Astrocyte (in vitro differentiated cells and primary cell): Measurements from ENCODE around the gene ABHD17B. TPM values are rescaled to one million over a fixed set of nuclear protein-coding genes. Genes with fewer than 3 reads are reported as not detected.

Experiments
- DNase-seq: peaks from one replicate; pipeline ENCODE4 v3.0.0-alpha.2; 2010; ENCODE audit warnings: low read depth
- FAIRE-seq: peaks from 2 replicates; lab custom pipeline; 2011; peaks lifted over from hg19 to GRCh38; lab: Jason Lieb, UNC
- H2AFZ ChIP-seq: 2 replicates; pipeline ENCODE4 v1.6.0; 2012; ENCODE audit warnings: low read depth, low read length, inconsistent platforms
- H3K27ac ChIP-seq: 2 replicates; pipeline ENCODE4 v1.5.1; 2011; ENCODE audit warnings: low read depth, low read length, inconsistent platforms
- H3K27me3 ChIP-seq: 2 replicates; pipeline ENCODE4 v1.6.0; 2011; ENCODE audit warnings: low read length, inconsistent platforms; ENCODE audit not compliant: insufficient read depth
- H3K36me3 ChIP-seq: 2 replicates; pipeline ENCODE4 v1.5.1; 2011; ENCODE audit warnings: low read length, inconsistent platforms; ENCODE audit not compliant: insufficient read depth
- H3K4me1 ChIP-seq: 2 replicates; pipeline ENCODE4 v1.5.1; 2011; ENCODE audit warnings: low read length, inconsistent platforms; ENCODE audit not compliant: insufficient read depth
- H3K4me2 ChIP-seq: 2 replicates; pipeline ENCODE4 v1.6.0; 2012; ENCODE audit warnings: low read length, inconsistent platforms
- H3K4me3 ChIP-seq: 2 replicates; pipeline ENCODE4 v1.5.1; 2011; ENCODE audit warnings: low read depth, mild to moderate bottlenecking, low read length, inconsistent platforms; ENCODE audit not compliant: insufficient read depth
- H3K79me2 ChIP-seq: 2 replicates; pipeline ENCODE4 v1.6.0; 2012; ENCODE audit warnings: mild to moderate bottlenecking, low read length, inconsistent platforms; ENCODE audit not compliant: insufficient read depth
- H3K9ac ChIP-seq: 2 replicates; pipeline ENCODE4 v1.6.0; 2012; ENCODE audit warnings: mild to moderate bottlenecking, low read length, inconsistent platforms
- H3K9me3 ChIP-seq: 2 replicates; pipeline ENCODE4 v1.5.1; 2012; ENCODE audit warnings: low read depth, mild to moderate bottlenecking, low read length, inconsistent platforms; ENCODE audit not compliant: insufficient read depth
- H4K20me1 ChIP-seq: 2 replicates; pipeline ENCODE4 v1.6.0; 2012; ENCODE audit warnings: low read length, inconsistent platforms; ENCODE audit not compliant: insufficient read depth
- H3K27ac Mint-ChIP-seq: one replicate; pipeline ENCODE4 v1.8.0; 2021; ENCODE audit warnings: mild to moderate bottlenecking, mixed read lengths; ENCODE audit not compliant: unreplicated experiment
- H3K27me3 Mint-ChIP-seq: one replicate; pipeline ENCODE4 v1.8.0; 2021; ENCODE audit warnings: low read depth, mixed read lengths; ENCODE audit not compliant: unreplicated experiment
- H3K36me3 Mint-ChIP-seq: one replicate; pipeline ENCODE4 v1.8.0; 2021; ENCODE audit warnings: low read depth, mixed read lengths; ENCODE audit not compliant: unreplicated experiment
- H3K4me1 Mint-ChIP-seq: one replicate; pipeline ENCODE4 v1.8.0; 2021; ENCODE audit warnings: low read depth, mixed read lengths; ENCODE audit not compliant: unreplicated experiment
- H3K4me3 Mint-ChIP-seq: one replicate; pipeline ENCODE4 v1.8.0; 2021; ENCODE audit warnings: mild to moderate bottlenecking, moderate library complexity, mixed read lengths; ENCODE audit not compliant: unreplicated experiment
- H3K9me3 Mint-ChIP-seq: one replicate; pipeline ENCODE4 v1.8.0; 2021; ENCODE audit warnings: mild to moderate bottlenecking, mixed read lengths; ENCODE audit not compliant: unreplicated experiment
- EZH2 ChIP-seq: IDR thresholded peaks from 2 replicates; pipeline ENCODE4 v1.6.1; 2012; ENCODE audit warnings: mild to moderate bottlenecking, low read length, inconsistent platforms; ENCODE audit not compliant: insufficient read depth
- total RNA-seq: library from RNA; stranded (reverse); gene quantifications from 2 replicates; pipeline ENCODE4 v1.2.1, GENCODE V29; 2021
- TF ChIP-seq, protein P1 (sequence below): IDR thresholded peaks from 2 replicates; pipeline ENCODE4 v1.5.1; 2011; ENCODE audit warnings: low read depth, mild to moderate bottlenecking, inconsistent platforms, low read length, moderate library complexity; ENCODE audit not compliant: insufficient read depth

Gene ABHD17B
- total RNA-seq, 1 donor from 2014 or later: 21.3 TPM

DNA sequence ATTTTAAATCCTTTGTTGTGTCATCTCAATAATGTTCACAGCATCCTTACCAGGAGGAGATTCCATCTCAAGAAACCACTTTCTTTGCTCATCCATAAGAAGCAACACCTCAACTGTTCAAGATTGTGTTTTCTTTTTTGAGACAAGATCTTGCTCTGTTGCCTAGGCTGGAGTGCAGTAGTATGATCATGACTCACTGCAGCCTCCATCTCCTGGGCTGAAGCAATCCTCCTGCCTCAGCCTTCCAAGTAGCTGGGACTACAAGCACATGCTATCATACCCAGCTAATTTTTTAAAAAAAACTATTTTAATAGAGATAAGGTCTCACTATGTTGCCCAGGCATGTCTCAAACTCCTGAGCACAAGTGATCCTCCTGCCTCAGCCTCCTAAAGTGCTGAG lies 60.0 kb downstream of the ABHD17B start:
- Mint-ChIP-seq H3K27me3 (no peaks in the 10 kb centered on the region), H3K36me3 (peaks cover 3% of the 10 kb centered on the region), H3K9me3 (peaks cover 6% of the 10 kb centered on the region), H3K4me1 (peaks cover 2% of the 10 kb centered on the region), H3K27ac (no peak overlapping the region), H3K4me3 (no peak overlapping the region)
- FAIRE-seq (no peak), DNase-seq (no peak)
- Histone ChIP-seq H2AFZ (no peak overlapping the region), H3K9me3 (no peaks in the 10 kb centered on the region), H3K36me3 (no peaks in the 10 kb centered on the region), H3K9ac (no peak overlapping the region), H3K4me3 (no peak overlapping the region), H3K27ac (no peak overlapping the region), H3K4me1 (no peaks in the 10 kb centered on the region), H3K79me2 (no peaks in the 10 kb centered on the region), H3K27me3 (no peaks in the 10 kb centered on the region), H4K20me1 (no peaks in the 10 kb centered on the region), H3K4me2 (no peak overlapping the region)
- TF ChIP-seq, protein P1, sequence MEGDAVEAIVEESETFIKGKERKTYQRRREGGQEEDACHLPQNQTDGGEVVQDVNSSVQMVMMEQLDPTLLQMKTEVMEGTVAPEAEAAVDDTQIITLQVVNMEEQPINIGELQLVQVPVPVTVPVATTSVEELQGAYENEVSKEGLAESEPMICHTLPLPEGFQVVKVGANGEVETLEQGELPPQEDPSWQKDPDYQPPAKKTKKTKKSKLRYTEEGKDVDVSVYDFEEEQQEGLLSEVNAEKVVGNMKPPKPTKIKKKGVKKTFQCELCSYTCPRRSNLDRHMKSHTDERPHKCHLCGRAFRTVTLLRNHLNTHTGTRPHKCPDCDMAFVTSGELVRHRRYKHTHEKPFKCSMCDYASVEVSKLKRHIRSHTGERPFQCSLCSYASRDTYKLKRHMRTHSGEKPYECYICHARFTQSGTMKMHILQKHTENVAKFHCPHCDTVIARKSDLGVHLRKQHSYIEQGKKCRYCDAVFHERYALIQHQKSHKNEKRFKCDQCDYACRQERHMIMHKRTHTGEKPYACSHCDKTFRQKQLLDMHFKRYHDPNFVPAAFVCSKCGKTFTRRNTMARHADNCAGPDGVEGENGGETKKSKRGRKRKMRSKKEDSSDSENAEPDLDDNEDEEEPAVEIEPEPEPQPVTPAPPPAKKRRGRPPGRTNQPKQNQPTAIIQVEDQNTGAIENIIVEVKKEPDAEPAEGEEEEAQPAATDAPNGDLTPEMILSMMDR: no peak
- TF ChIP-seq EZH2: no peak

DNA sequence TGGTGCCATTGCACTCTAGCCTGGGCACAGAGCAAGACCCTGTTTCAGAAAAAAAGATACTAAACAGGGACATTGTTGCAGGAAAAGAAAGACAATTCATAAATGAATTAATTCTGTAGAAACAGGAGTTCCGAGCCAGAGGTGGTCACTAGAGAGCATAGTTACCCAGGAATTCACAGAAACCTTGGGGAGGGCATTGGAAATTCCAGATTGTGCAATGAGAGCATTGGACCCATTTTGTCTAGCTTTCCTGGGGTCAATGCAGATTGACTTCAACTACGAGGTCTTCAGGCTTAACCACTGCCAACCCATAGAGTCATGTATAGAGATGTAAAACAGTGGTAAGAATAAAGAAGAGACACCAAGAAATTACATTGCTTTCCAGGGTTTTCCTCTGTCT lies 63.1 kb downstream of the ABHD17B start:
- Histone ChIP-seq H3K9me3 (no peaks in the 10 kb centered on the region), H3K4me1 (no peaks in the 10 kb centered on the region), H3K27ac (no peak overlapping the region), H4K20me1 (no peaks in the 10 kb centered on the region), H3K27me3 (no peaks in the 10 kb centered on the region), H3K4me3 (no peak overlapping the region), H3K79me2 (no peaks in the 10 kb centered on the region), H3K4me2 (no peak overlapping the region), H3K36me3 (no peaks in the 10 kb centered on the region), H2AFZ (no peak overlapping the region), H3K9ac (no peak overlapping the region)
- no peak overlapping the region for H3K4me3 Mint-ChIP-seq
- TF ChIP-seq, protein P1: no peak
- no peak for TF ChIP-seq EZH2
- peaks cover 3% of the 10 kb centered on the region for H3K36me3 Mint-ChIP-seq
- DNase-seq (no peak), FAIRE-seq (no peak)
- H3K9me3 Mint-ChIP-seq: peaks cover 6% of the 10 kb centered on the region
- no peak overlapping the region for H3K27ac Mint-ChIP-seq
- H3K27me3 Mint-ChIP-seq: no peaks in the 10 kb centered on the region
- no peaks in the 10 kb centered on the region for H3K4me1 Mint-ChIP-seq

DNA sequence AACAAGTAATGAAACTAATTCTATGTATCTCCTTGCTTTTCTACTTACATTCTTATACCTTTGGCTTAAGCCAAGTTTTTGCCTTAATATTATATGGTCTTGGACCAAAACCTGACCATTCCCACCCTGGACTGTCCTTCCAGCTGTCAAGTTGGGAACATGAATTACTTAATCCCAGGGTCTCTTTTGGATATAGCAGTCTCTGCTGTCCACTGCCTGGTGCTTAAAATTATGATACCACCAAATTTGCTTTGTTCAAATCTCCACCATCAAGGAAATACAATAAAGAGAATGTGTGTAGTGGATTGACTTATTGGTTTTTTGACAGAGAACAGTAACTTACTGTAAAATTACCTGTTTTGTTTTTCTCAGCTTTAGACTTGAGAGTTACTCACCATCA lies 66.2 kb downstream of the ABHD17B start:
- H3K9ac ChIP-seq: no peak overlapping the region

More for the DNA sequence above, 66.2 kb downstream of the ABHD17B start:
- Histone ChIP-seq H4K20me1 (no peaks in the 10 kb centered on the region), H3K79me2 (no peaks in the 10 kb centered on the region), H2AFZ (no peak overlapping the region), H3K9me3 (no peaks in the 10 kb centered on the region), H3K36me3 (no peaks in the 10 kb centered on the region), H3K27me3 (no peaks in the 10 kb centered on the region), H3K27ac (no peak overlapping the region), H3K4me3 (no peak overlapping the region), H3K4me1 (no peaks in the 10 kb centered on the region), H3K4me2 (no peak overlapping the region)
- peaks cover 6% of the 10 kb centered on the region for H3K9me3 Mint-ChIP-seq
- H3K27me3 Mint-ChIP-seq: no peaks in the 10 kb centered on the region
- H3K36me3 Mint-ChIP-seq: peaks cover 8% of the 10 kb centered on the region
- no peak overlapping the region for H3K27ac Mint-ChIP-seq
- TF ChIP-seq EZH2: no peak
- TF ChIP-seq, protein P1: no peak
- DNase-seq: no peak
- FAIRE-seq: no peak
- no peak overlapping the region for H3K4me3 Mint-ChIP-seq
- H3K4me1 Mint-ChIP-seq: no peaks in the 10 kb centered on the region
